A204.1 (cell line): ENCODE results near the gene ITM2C.

Experiments
- FAIRE-seq: peaks from 2 replicates; lab custom pipeline; 2012; peaks lifted over from hg19 to GRCh38; lab: Jason Lieb, UNC

Gene ITM2C

DNA sequence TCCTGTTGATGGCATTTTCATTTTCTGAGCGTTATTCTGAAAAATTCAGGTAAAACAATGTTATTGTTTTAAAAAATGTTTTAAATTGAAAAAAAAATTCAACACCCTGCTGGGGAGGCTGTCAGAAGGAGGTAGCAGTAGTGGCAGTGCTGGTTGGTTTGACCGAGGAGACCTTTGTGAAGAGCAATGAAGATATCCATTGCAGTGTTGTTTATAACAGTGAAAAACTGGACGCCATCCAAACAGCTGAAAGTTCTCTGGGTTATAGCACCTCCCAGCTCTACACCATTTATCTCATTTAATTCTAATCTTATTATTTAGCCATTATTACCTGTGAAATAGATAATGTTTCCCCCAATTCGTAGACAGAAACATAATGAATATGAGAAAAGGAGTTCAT is 12.6 kb upstream of the ITM2C start:
- no peak for FAIRE-seq

DNA sequence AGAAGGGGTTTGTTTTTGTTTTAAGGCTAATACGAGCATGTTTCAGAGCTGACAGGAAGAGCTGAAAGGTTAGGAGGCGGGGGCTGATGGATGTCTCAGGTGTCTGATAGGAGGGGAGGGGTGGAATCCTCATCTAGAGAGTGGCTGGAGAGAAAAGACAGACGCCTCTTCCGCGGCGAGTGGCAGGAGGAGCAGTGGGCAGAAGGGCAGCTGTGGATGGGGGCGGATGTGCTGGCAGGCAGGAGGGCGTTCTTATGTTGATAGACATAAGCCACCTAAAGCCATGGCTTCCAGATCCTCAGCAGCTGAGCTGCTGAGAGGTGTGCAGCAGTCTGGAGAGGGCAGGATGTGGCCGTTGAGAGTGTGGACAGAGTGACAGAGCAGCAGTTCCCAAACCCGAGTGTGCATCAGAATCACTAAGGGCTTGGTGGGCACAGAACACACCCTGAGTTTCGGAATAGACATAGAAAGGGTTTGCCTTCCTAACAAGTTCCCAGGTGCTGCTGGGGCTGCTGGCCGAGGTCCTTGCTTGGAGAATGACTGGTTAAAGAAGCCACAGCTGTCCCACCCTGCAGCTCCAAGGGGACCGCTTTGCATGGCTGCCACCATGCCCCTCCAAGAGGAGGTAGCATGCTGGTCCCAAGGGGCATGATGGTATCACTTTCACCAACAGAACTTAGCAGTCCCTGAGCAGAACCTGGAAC is 3.0 kb upstream of the ITM2C start:
- no peak for FAIRE-seq

DNA sequence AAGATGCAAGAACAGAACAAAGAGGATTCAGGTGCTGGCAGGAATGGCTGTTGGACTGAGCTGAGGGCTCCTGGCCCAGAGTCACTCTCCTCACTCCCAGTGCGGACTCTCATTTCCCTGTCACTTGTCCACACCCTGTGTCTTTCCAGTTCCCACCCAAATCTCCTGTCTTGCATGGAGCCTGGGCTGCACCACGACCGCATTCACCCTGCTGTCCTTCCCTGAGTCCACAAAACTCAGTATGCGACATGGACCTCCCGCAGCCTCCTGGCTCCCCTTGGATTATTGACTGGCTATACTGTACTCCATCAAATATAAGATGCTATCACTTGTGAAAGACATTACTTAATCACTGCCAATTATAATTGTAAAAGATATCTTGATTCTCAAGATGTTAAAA is 2.5 kb upstream of the ITM2C start:
- no peak for FAIRE-seq

DNA sequence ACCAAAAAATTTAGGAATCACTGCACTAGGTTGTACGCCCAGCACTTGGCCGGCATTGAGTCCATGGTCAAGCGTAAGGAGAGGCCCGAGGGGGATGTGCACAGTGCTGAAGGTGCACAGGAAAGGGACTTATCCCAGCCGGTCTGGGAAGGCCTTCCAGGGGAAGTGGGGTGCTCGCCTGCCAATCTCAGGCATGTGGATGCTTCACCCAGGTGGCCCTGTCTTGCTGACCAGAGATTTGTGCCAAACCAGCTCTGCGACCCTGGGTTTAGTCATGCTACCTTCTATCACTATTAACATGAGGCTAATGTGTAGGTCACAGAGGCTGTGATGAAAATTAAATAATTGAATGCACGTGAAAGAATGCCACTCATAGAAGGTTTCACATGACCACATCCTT is 1.7 kb upstream of the ITM2C start:
- no peak for FAIRE-seq

DNA sequence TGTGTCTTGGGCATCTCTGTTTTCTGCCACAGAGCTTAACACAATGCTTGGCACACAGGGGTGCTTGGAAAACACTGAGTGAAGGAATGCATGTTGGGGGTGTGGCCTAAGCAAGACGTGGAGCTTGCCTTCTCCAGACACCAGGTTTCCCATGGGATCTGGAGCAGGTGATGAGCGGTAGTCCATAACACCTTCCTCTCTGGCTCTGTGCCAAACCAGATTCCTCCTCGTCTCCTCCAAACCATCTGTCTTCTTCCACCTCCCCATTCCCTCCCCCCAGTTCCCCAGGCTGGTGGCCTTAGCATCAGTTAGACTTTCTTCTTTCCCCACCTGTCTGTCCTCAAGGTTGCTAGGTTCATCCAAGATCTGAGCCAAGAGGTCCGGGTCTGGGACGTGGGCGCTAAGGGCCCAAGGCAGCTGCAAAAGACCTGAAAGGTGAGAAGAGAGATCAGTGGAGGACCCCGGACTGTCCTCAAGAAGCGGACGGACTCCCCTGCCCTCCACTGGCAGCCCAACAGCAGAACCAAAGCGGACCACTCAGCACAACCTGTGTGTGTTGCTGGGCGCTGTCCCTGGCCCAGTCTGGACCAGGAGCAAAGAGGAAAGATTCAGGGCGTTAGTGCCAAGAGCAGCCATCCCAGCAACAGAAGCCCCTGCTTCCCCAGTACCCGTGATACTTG is 1.2 kb upstream of the ITM2C start:
- no peak for FAIRE-seq

DNA sequence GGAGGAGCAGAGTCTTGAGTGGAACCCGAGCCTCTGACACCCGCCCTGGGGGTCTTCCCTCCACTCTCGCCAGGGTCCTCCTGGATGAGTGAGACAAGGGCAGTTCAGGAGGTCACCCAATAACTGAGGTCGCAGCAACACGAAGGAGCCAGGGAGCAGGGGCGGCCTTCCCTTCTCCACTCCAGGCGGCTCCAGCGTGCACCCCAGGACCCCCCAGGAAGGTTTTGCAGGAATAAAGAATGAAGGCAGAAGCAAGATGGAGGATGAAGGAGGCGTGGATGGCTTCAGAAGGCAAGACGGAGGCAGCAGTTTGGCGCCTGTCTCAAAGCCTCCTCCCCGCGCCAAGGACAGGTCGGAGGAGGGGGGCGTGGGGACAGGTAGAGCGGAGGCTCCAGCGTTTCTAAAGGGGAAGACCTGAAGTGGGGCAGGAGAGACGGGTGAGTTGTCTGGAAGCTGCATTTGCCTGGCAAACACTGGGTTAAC is 579 bp upstream of the ITM2C start:
- FAIRE-seq = no peak

DNA sequence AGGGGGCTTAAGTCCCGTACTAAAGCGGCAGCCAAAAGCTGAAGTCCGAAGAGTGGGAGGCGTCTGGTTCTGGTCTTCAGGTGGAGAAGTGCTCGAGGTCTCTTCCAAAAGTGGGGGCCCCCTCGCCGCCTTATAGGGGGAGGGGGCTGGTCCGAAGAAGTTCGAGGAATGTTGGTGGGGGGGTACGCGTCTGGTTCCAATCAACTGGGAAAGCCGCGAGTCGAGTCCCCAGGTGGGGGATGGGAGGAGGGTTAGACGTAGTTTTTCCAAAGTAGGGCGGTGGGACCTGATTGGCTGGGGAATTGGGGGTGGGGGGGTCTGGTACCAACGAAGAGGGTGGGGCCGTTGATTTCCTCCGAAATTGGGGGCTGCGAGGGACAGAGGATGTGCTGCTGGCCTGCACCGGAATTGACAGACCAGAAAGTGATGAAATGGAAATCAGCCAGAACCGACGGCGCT is 594 bp downstream of the ITM2C start:
- no peak for FAIRE-seq

DNA sequence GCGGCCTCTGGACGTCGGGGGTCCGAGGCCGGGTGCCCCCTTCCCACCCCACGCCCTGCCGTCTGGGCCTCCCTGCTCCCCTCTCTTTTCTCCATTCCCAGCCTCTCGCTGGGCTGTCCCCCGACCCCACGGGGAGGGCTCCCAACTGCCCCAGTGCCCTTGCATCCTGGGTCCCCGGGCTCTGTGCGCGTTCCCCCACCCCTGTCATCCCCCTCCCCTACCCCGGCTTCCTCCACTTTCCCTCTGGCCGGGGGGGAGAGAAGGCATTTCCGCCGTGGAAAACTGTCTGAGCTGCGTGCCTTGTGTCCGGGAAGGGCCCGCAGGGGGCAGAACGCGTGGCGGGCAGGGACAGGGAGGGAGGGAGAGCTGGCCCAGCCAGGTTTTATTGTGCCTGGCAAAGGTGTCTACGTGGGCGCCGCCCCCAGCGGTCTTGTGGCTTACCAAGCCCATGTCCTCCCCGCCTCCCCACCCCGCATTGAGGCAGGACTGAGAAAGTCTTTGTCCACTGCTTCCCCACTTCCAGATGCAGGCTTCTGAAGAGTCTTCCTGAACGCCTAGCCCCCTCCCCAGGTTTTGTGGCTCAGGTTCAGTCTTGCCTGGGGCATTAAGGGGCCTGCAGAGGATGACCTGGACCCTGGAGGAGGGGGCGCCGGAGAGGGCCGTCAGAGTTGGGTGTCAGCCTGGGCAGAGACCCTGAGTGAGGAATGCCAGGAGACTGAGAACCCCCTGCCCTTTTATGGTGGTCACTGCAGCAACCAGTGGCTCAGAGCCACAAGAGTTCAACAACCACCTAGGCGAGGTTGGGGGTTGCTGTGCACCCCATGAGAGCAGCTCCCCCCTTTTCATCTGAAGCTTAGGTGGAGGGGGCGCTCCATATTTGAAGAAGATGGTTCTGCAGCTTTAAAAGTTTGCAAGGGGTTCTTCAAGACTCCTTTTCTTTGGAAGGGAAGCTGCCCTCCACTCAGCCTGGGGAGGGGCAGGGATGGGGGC is 1.3 kb downstream of the ITM2C start:
- FAIRE-seq = no peak

DNA sequence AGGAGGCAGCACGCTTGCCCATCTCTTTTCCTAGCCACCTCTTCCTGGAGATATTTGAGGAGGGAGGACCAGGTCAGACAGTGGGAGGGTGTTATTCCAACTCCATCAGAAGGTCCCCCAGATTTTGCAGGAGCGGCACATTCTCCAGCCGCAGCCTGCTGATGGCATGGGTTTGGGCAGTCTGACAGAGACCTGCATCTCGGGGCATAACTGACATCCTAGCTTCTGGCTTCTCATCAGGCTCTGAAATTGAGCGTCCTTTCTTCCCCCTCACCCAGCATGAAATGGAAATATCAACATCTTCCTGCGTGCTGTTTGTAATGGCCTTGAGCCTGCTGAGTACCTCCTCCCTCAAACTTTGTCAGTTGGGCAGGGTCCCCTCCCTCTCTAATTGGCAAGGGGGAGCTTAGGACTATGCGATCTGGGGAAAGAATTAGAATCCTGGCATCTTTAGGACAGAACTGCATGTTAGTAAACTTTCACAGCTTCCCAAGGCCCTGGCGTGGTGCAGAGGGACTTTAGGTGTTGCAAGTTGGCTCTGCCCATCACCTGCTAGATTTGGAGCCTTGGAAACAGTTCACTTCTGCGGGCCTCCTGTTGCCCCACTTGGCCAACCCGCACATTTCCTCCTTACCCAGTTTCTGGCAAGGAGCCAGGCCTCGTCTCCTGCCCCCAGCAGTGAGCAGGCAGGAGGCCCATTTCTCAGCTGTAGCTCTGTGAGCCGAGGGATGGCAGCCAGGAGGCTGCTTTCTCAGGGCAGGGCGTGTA is 2.2 kb downstream of the ITM2C start:
- FAIRE-seq = no peak

DNA sequence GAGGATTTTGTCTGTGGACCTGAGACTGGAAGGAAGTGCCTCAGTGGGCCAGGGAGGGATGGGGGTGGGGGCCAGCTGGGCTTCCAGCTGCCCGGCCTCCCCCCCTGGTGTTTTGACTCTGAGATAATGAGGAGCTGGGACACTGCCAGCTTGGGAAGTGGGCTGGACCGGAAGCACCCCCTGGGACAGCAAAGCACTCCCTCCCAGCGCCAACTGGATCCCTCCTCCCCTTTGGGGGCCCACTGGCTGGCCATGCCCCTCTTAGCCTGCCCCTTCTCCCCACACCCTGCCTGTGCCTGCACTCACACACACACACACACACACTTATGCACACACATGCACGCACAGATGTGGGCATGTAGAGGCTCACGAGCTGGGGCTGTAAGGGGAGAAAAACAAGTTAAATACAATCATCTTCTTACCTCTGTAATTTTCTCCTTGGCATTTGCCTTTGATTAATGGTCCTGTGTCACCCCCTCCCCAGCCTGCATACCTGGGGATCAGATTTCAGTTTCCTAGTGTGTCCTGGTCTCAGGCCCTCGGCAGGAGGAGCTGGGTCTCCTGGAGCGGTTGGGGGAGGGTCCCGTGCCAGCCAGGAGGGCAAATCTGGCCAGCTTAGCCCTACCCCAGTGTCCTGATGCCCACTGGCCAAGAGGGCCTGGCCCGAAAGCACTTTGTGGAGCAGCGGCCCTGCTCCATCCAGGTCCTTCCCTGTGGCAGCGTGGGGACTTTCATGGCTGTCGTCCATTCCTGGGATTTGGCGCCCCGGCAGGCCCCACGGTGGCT is 3.6 kb downstream of the ITM2C start:
- FAIRE-seq = no peak

DNA sequence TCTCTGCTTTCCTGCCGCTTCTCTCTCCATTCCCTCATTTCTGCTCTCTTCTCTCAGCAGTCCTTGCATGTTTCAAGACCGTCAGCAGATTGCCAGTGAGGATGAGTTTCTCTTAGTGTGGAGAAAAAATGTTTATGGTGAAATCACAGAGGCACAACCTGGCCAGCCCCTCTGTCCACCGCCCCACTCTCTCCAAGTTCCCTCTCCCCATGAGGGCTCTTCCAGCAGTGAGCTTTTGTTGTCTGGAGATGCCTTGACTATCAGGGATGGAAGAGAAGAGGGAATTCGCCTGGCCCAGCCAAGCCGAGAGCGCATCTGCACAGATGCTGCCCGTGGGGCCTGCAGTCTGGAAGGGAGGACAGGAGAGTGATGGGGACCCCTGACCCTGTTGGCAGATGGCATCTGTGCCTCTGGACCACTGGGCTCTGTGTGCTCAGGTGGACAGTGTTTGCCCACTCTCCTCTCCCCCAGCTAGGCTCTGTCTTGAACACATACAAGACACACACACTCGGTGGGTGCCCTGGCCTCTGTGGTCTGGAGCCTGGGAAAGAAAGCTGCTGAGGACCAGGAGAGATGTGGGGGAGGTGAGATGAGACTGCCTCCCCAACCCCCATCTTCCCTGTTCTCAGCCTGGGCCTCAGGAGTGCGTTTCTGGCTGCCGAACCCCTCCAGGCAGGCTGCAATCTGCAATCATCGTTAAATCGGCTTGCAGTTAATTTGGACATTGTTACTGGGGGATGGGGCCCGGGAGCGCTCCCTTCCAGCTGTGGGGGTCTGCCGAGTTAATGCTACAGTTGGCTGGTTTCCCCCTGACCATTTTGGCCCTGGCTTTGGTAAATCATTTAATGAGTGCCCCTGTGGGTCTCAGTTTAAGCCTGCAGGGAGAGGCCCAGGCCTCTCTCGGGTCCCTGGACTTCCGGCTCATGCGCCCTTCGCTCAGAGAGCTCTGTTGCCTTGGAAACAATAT is 4.5 kb downstream of the ITM2C start:
- FAIRE-seq = no peak

DNA sequence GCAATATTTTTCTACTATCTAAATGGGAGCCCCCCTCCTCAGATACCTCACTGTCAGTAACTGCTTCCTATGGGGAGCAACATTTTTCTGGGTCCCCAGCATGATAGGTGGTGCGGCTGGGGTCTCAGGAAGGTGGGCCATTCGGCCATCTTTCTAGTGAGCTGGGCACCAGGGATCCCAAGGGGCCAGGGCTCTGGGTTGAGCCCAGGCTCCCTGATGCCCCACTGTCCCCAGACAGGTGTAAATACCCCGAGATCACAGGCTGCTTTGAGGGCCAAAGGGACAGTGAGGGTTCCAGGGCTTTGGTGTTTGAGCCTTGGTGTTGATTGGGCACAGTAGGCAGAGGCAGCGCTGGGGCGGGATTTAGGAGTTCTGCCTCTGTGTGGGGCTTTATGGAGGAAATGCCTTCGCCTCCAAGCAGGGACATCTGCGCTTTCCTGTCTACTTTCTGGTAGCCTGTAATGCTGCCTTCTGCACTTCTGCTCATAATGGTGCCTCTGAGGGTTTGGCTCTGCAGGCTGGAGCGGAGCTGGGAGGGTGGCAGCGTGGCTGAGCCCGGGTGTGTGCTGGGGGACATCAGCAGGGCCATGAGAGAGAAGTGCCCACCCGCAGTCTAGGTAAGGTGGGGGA is 5.3 kb downstream of the ITM2C start:
- FAIRE-seq = no peak

DNA sequence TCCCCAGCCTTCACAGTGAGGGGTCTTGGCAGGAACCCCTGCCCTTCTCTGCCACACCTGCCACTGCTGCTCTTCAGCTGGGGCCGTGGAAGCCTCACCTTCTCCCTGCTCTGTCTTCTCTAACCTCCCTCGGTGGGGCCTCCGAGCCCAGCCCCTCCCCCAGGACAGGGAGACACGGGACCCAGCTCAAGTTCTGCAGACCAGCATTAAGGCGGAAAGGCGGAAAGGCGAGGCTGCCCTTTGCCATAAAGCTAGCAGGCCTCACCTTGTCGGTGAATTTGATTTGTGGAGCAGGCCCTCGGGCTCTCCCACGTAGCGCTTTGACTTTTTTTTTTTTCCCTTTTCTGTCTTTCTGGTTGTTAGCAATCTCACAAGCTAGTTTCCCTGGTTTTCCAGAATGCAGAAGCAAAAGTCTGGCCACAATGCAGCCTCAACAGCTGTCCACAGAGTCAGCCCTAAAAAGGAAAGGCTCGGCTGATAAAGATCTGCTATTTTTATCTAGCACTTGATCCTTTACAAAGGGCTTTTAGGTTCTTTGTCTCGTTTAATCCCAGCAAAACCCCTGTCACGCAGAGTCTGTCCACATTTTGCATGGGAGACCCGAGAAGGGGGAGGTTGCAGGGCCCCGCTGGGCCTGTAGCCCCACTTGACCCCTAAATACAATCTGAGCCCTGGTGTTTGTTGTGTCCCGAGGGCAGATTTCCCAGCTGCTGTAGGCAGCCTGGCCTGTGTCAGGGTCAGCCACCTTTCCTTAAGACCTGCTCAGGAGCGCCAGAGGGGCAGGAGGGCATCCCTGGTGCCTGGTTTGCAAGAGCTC is 6.0 kb downstream of the ITM2C start:
- no peak for FAIRE-seq

DNA sequence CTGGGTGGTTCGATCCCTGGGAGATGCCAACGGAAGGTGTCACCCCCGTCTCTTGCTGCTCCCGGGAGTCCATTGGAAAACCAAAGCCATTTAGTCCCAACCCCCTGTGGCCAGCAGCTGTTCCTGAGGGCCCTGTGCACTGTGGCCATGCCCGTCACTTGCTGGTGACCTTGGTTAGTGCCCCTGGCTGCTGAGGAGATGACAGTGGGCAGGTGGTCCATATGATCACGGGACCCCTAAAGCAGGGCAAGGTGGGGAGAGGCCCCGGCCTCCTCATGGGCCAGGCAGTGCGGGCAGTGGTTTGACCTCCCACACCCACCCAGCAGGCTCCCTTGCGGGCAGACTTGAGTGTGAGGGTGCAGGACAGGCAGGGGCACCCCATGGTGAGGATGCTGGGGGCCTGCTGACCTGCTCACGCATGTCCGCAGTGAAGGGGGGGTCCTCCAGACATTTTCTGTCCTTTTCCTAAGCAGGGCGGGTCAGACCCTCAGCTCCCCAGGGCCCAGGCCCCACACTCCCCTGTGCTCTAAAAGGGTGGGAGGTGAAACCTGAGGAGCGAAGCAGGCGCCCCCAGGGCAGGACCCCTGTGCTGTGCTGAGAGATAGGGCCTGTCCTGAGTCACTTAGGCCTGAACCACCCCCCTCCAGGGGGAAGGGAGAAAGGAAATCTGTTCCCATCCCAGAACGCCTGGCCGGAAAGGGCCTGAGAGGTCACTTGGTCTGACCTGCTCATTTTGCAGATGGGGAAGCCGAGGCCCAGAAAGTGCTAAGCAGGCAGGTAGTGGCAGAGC is 6.8 kb downstream of the ITM2C start:
- FAIRE-seq = no peak

DNA sequence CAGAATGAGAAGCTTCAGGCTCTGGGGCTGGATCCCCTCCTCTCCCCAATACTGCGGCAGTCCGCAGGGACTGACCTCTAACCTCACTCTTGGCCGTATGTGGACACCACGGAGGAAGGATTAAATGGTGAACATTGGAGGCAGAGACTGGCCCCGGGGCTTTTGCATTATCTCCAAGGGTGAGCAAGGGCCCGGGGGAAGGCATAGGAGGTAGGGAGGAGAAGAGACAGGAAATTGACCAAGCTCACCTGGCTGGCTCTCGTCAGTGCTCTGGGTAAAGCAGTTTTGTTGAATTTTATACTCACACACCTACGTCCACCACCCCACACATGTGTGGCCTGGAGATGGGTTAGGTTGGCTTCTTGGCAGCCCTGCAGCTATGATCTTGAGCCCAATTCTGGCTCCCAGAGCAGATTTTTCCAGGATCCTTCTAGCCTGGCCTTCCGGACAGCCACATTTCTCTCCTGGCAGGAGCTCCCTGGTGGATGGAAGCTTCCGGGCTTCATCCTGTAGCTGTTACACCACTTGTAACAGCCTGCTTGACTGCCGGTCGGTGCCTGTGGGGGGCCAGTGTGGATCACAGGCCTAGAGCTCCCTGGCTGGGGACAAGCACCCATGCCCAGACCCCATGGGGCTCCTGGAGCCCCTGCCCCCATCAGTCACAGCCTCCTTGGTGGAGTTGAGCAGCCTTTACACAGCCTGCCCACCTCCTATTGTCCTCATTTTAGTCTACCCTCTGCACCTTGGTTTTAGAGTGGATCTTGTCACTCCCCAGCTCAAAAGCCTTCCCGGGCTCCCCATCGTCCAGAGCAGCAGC is 7.6 kb downstream of the ITM2C start:
- no peak for FAIRE-seq

DNA sequence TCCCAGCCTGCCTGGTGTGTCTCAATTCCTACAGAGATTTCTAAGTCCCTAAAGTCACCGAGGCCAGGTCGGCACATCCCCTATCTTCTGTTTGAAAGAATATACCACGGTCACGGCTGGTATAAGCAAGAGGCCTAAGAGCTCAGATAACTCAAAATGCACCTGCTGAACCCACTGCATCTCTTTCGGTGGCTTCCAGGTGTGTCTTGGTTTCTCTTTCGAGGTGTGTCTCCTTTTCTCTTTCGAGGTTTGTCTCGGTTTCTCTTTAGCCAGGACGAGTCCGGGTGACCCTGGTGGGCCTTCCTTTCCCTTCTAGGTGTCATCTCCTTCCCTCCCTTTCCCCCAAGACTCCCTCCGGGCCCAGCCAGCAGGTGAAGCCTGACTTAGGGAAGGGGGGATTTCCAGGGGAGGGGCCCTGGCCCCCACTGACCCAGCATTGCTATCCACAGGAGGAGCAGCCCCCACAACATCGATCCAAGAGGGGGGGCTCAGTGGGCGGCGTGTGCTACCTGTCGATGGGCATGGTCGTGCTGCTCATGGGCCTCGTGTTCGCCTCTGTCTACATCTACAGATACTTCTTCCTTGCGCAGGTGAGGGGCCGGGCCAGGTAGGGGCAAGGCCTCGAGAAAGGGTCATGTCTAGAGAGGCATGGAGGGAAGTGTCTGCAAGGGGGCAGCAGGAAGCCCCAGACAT is 8.4 kb downstream of the ITM2C start:
- no peak for FAIRE-seq
